Stimulated activated CD8-positive, alpha-beta memory T cell treated with anti-CD3 and anti-CD28 coated beads, Interleukin-7, amount 100 ng/mL, for 4 hours (primary cell): Measurements from ENCODE around the gene GNA12.
"Not testable (repeated sequence)": the region's sequence is repeated elsewhere in the genome, so short reads cannot be mapped to it uniquely, and the experiment has no call there.

ENCODE experiments used
- DNase-seq, 2 donors: peaks; one replicate each; pipeline ENCODE4 v3.0.0-alpha.2; 2020; ENCODE audit warnings: low read depth in 2 of 2

Gene GNA12

GRCh38 chr7:2691932-2692439, 152.1 kb downstream of the GNA12 start:
- not testable (repeated sequence) for DNase-seq

- no peak for DNase-seq
These were observed 152.9 kb downstream of the GNA12 start for GRCh38 chr7:2691011-2691707.

GRCh38 chr7:2689951-2690705, 154.0 kb downstream of the GNA12 start:
- DNase-seq = no peak

GRCh38 chr7:2689343-2689847, 154.7 kb downstream of the GNA12 start:
- DNase-seq = no peak

- no peak for DNase-seq
These were observed 155.4 kb downstream of the GNA12 start for GRCh38 chr7:2688409-2689342.

- DNase-seq = no peak
These were observed 156.2 kb downstream of the GNA12 start, which contains the start of gene AMZ1 for GRCh38 chr7:2687881-2688318. Gene AMZ1, plus strand, starts transcription at chr7:2688202. Its CDS starts 12,250 bp downstream, at chr7:2700452.

- no peak for DNase-seq
These were observed 156.7 kb downstream of the GNA12 start for GRCh38 chr7:2687338-2687869.

- no peak for DNase-seq
These were observed 158.0 kb downstream of the GNA12 start for GRCh38 chr7:2686101-2686500.

GRCh38 chr7:2684501-2684900, 159.6 kb downstream of the GNA12 start:
- DNase-seq = no peak

GRCh38 chr7:2681929-2682799, 161.9 kb downstream of the GNA12 start:
- DNase-seq = no peak

GRCh38 chr7:2680792-2681490, 163.2 kb downstream of the GNA12 start:
- DNase-seq = peak; percentile 19 to 28

GRCh38 chr7:2680256-2680655, 163.9 kb downstream of the GNA12 start:
- DNase-seq = no peak

- not testable (repeated sequence) for DNase-seq
These were observed 164.7 kb downstream of the GNA12 start for GRCh38 chr7:2679135-2680127.

- not testable (repeated sequence) for DNase-seq
These were observed 165.7 kb downstream of the GNA12 start for GRCh38 chr7:2678454-2678853.
